Measurements from ENCODE around the gene ATG2A. TPM values are rescaled to one million over a fixed set of nuclear protein-coding genes. Genes with fewer than 3 reads are reported as not detected.

ATG2A gene
- total and polyA plus RNA-seq, 12 donors: 3.6 to 43.5 (median 33.1) TPM

DNA sequence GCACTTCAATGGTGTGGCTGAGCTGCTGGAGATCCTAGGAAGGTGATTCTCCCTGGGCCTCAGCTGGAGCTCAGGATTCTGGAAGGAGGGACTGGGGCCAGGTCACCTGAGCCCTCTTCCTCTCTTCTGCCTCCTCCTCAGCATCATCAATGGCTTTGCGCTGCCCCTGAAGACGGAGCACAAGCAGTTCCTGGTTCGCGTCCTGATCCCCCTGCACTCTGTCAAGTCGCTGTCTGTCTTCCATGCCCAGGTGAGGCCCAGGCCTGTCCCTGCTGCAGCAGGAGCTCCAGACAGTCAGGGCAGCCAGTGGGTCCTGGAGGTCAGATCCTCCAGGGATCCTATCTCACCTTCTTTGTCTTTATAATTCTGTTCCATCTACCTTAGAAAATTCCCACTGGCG, 13.3 kb upstream of the ATG2A start:
- 90 to 98% (median 96%) methylated on average over 6 of the region's 6 CpGs for WGBS, 4 donors
- intact Hi-C loops (cut with DNase I): loop anchor here in 1 of 2 donors (10.0 kb wide), 1 partner anchor 64 kb away; the partner anchor contains the start of gene BATF2
- no peak overlapping the region for H3K4me3 ChIP-seq

GRCh38 chr11:64929625-64930024, 12.6 kb upstream of the ATG2A start:
- H3K4me3 ChIP-seq: no peak overlapping the region
- H3K4me1 ChIP-seq (replicated peaks in 1 of 2): peaks cover 8 to 13% of the 10 kb centered on the region in 2 donors
- 94 to 96% (median 95%) methylated on average over 6 to 7 of the region's 7 CpGs for whole genome bisulfite sequencing, 4 donors
- no peaks in the 10 kb centered on the region for H3K9me3 ChIP-seq (replicated peaks in 1 of 3)
- peaks cover 0 to 68% of the 10 kb centered on the region in 2 donors for H3K36me3 ChIP-seq (replicated peaks in 1 of 2)
- no peaks in the 10 kb centered on the region for H3K27me3 ChIP-seq
- TF ChIP-seq, protein P1, sequence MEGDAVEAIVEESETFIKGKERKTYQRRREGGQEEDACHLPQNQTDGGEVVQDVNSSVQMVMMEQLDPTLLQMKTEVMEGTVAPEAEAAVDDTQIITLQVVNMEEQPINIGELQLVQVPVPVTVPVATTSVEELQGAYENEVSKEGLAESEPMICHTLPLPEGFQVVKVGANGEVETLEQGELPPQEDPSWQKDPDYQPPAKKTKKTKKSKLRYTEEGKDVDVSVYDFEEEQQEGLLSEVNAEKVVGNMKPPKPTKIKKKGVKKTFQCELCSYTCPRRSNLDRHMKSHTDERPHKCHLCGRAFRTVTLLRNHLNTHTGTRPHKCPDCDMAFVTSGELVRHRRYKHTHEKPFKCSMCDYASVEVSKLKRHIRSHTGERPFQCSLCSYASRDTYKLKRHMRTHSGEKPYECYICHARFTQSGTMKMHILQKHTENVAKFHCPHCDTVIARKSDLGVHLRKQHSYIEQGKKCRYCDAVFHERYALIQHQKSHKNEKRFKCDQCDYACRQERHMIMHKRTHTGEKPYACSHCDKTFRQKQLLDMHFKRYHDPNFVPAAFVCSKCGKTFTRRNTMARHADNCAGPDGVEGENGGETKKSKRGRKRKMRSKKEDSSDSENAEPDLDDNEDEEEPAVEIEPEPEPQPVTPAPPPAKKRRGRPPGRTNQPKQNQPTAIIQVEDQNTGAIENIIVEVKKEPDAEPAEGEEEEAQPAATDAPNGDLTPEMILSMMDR (IDR thresholded peaks at IDR 0.05): no peak
- TF ChIP-seq POLR2A (IDR thresholded peaks at IDR 0.05): no peak
- intact Hi-C loops (cut with DNase I): loop anchor here in 1 of 2 donors (10.0 kb wide), 2 partner anchors 65 to 95 kb away; partner anchors contain the start of genes BATF2 and SNX15
- no peak for DNase-seq
- no peak overlapping the region for H3K27ac ChIP-seq

More for the DNA sequence above, 13.3 kb upstream of the ATG2A start:
- Histone ChIP-seq H3K27ac (no peak overlapping the region), H3K9me3 (replicated peaks in 1 of 3) (no peaks in the 10 kb centered on the region), H3K4me1 (replicated peaks in 1 of 2) (peaks cover 5 to 9% of the 10 kb centered on the region in 2 donors), H3K27me3 (no peaks in the 10 kb centered on the region), H3K36me3 (replicated peaks in 1 of 2) (peaks cover 0 to 68% of the 10 kb centered on the region in 2 donors)
- DNase-seq: no peak
- TF ChIP-seq POLR2A (IDR thresholded peaks at IDR 0.05): no peak
- TF ChIP-seq, protein P1 (IDR thresholded peaks at IDR 0.05): no peak

DNA sequence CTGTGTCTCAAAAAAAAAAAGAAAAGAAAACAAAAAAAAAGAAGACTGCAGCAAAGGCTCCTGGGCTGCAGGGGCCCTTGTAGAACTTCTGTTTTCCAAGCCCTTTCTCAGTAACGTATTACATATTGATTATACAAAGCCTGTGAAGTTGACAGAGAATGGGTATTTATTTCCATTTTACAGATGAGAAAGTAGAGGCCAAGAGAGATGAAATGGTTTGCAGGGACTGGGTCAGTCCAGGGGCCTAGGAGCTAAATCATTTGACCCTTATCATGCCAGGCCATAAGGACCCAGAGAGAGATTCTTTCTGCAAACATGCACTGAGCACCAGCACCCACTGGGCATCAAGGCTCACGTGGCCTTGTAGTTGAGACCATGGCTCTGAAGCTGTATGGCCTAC, 11.9 kb upstream of the ATG2A start:
- Histone ChIP-seq H3K27me3 (no peaks in the 10 kb centered on the region), H3K36me3 (replicated peaks in 1 of 2) (peaks cover 0 to 66% of the 10 kb centered on the region in 2 donors)
- intact Hi-C loops (cut with DNase I): loop anchor here in 1 of 2 donors (10.0 kb wide), 1 partner anchor 96 kb away; the partner anchor contains the start of gene SNX15

DNA sequence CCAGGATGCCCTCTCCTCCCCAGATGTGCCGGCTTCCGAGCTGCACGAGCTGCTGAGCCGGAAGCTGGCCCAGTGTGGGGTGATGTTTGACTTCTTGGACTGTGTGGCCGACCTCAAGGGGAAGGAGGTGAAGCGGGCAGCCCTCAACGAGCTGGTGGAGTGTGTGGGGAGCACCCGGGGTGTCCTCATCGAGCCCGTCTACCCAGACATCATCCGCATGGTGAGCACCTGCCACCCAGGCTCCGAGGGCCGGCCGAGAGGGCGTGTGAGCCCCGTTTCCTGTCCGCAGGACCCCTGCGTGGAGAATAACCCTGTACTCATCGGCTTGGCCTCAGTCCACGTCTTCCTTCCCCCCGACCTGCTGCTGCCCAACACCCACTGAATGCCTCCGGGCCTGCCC, 9.7 kb upstream of the ATG2A start:
- Histone ChIP-seq H3K4me3 (no peak overlapping the region), H3K27me3 (no peaks in the 10 kb centered on the region), H3K9me3 (replicated peaks in 1 of 3) (no peaks in the 10 kb centered on the region), H3K4me1 (replicated peaks in 1 of 2) (peaks cover 12 to 19% of the 10 kb centered on the region in 2 donors), H3K36me3 (replicated peaks in 1 of 2) (peaks cover 0 to 43% of the 10 kb centered on the region in 2 donors), H3K27ac (no peak overlapping the region)
- peak in 1 of 7 donors; percentile 26 for DNase-seq
- intact Hi-C loops (cut with DNase I): loop anchor here in 1 of 2 donors (10.0 kb wide), 1 partner anchor 98 kb away; the partner anchor contains the start of gene SNX15
- WGBS, 4 donors: 80 to 88% (median 87%) methylated on average over 16 to 22 of the region's 22 CpGs
- TF ChIP-seq, protein P1 (IDR thresholded peaks at IDR 0.05): no peak
- TF ChIP-seq POLR2A (IDR thresholded peaks at IDR 0.05): no peak

More for the DNA sequence above, 11.9 kb upstream of the ATG2A start:
- no peak for DNase-seq
- Histone ChIP-seq H3K9me3 (replicated peaks in 1 of 3) (no peaks in the 10 kb centered on the region), H3K4me1 (replicated peaks in 1 of 2) (peaks cover 8 to 13% of the 10 kb centered on the region in 2 donors), H3K4me3 (no peak overlapping the region), H3K27ac (no peak overlapping the region)
- TF ChIP-seq POLR2A (IDR thresholded peaks at IDR 0.05): no peak
- TF ChIP-seq, protein P1 (IDR thresholded peaks at IDR 0.05): no peak
- 95 to 100% (median 96%) methylated on average over 2 of the region's 2 CpGs for WGBS, 4 donors

All from adrenal gland (tissue), 12 donors.